ENCODE results near the gene ACADVL. TPM values are rescaled to one million over a fixed set of nuclear protein-coding genes. Genes with fewer than 3 reads are reported as not detected.
A peak's percentile ranks its signal among the peaks of the same experiment; 100 is the strongest.

ACADVL gene
- total and polyA plus RNA-seq, 2 of the 4 experiments (the other 2 are of a cell fraction) = 139 to 752 TPM

- peak overlapping the region; percentile 95 for H3K14ac ChIP-seq (replicated peaks; ENCODE audit: low read depth, low read length)
- peak overlapping the region; percentile 51 for H3K18ac ChIP-seq (ENCODE audit: low read depth, low read length)
- peak overlapping the region; percentile 54 for H2AFZ ChIP-seq (replicated peaks; ENCODE audit: low read length, poor library complexity)
- H3K4me2 ChIP-seq (ENCODE audit: low read depth, low read length) = peak overlapping the region; percentile 22; the same call in 1 of the 2 replicates
- H3K36me3 ChIP-seq (ENCODE audit: control insufficient read depth, insufficient read depth, low read length) = peaks cover 36% of the 10 kb centered on the region
- H2BK120ac ChIP-seq (ENCODE audit: low read depth, low read length) = peak overlapping the region; percentile 50; the same call in 1 of the 2 replicates
- peak overlapping the region; percentile 84 for H2AK5ac ChIP-seq (ENCODE audit: low read depth, low read length)
- H2BK20ac ChIP-seq (ENCODE audit: low read depth, low read length) = no peak overlapping the region
- peak overlapping the region; percentile 97 for H3K9ac ChIP-seq (ENCODE audit: low read depth, low read length)
- H3K79me1 ChIP-seq (ENCODE audit: low read depth in 1 of 2, low read length in 2 of 2) = peaks cover 19 to 69% of the 10 kb centered on the region in 2 experiments
- peaks cover 2% of the 10 kb centered on the region; the same call in 1 of the 2 replicates for H3K9me1 ChIP-seq (ENCODE audit: insufficient read depth, low read length)
- peak overlapping the region; percentile 100 for H2AK9ac ChIP-seq (replicated peaks; ENCODE audit: low read depth, low read length, poor library complexity)
- dilution Hi-C loops (cut with HindIII; ENCODE audit: low sequenced_read_pairs, unreplicated experiment) (no loop called here), in situ Hi-C loops (cut with MboI; ENCODE audit: low sequenced_read_pairs) (loop anchor here (25.0 kb wide), 1 partner anchor 924 kb away; the partner anchor contains the start of genes PER1 and VAMP2), intact Hi-C loops (cut with micrococcal nuclease) (loop anchor here (5.0 kb wide), 1 partner anchor 59 kb away; no protein-coding TSS in a partner anchor)
- peak overlapping the region; percentile 97 for H3K27ac ChIP-seq (ENCODE audit: insufficient read depth, low read length)
- H3K4me3 ChIP-seq (ENCODE audit: insufficient read depth, low read depth, low read length) = peak overlapping the region; percentile 98
- CTCF ChIA-PET = no interaction called here
- ATAC-seq (ENCODE audit: low read depth) (no peak), DNase-seq (no peak)
- H4K20me1 ChIP-seq (ENCODE audit: insufficient read depth, low read length) = peaks cover 35% of the 10 kb centered on the region
- POLR2A ChIA-PET (ENCODE audit: unreplicated experiment) = no interaction called here
- H4K5ac ChIP-seq (ENCODE audit: low read depth, low read length) = peak overlapping the region; percentile 55
- peak overlapping the region; percentile 60 to 73; a peak in 3 of 4 replicates for H4K8ac ChIP-seq (ENCODE audit: low read depth in 2 of 2, low read length in 2 of 2)
- H3K4me1 ChIP-seq (ENCODE audit: control insufficient read depth, insufficient read depth, low read length) = peaks cover 14% of the 10 kb centered on the region
- no peak overlapping the region for H2BK15ac ChIP-seq (ENCODE audit: low read depth, low read length)
- 0% methylated on average over 14 of the region's 39 CpGs; no CpG with 5 or more reads in 1 of the 2 experiments for WGBS, 2 experiments (ENCODE audit: extremely low coverage in 2 of 2, insufficient read length in 1 of 2)
- H3K4ac ChIP-seq (ENCODE audit: low read depth, low read length) = peak overlapping the region; percentile 89
- peak overlapping the region; percentile 85 for H3K56ac ChIP-seq (ENCODE audit: extremely low read depth, insufficient read depth, low read length)
- H2BK5ac ChIP-seq (ENCODE audit: low read depth, low read length, poor library complexity, severe bottlenecking) = peak overlapping the region; percentile 91
- no TSS peak for BruUV-seq (replicated peaks)
- peak overlapping the region; percentile 94 for H3K23ac ChIP-seq (ENCODE audit: low read depth, low read length)
- H3K9me3 ChIP-seq (ENCODE audit: control insufficient read depth, insufficient read depth, low read length) = no peaks in the 10 kb centered on the region
- peak overlapping the region; percentile 75 for H4K91ac ChIP-seq (ENCODE audit: insufficient read depth, low read depth, low read length)
- no peaks in the 10 kb centered on the region for H3K27me3 ChIP-seq (ENCODE audit: control insufficient read depth, insufficient read depth, low read length)
- TF ChIP-seq CEBPB (IDR thresholded peaks at IDR 0.05; ENCODE audit: low read depth, low read length) = no peak
- TF ChIP-seq RCOR1 (IDR thresholded peaks at IDR 0.05; ENCODE audit: insufficient replicate concordance, low read length) = no peak
- no peak for TF ChIP-seq MAFK (IDR thresholded peaks at IDR 0.05; ENCODE audit: low read depth, low read length)
- TF ChIP-seq RFX5 (IDR thresholded peaks at IDR 0.05; ENCODE audit: low read depth, low read length) = no peak
- TF ChIP-seq CHD1 (IDR thresholded peaks at IDR 0.05; ENCODE audit: low read depth, low read length) = no peak
- TF ChIP-seq USF2 (IDR thresholded peaks at IDR 0.05; ENCODE audit: low read depth, low read length) = no peak
- no peak for TF ChIP-seq ELK1 (IDR thresholded peaks at IDR 0.05; ENCODE audit: borderline replicate concordance, low read depth, low read length)
- TF ChIP-seq RAD21 (IDR thresholded peaks at IDR 0.05; ENCODE audit: low read length) = no peak
- TF ChIP-seq BHLHE40 (IDR thresholded peaks at IDR 0.05; ENCODE audit: low read depth, low read length) = no peak
- TF ChIP-seq MXI1 (IDR thresholded peaks at IDR 0.05; ENCODE audit: borderline replicate concordance, low read depth, low read length) = no peak
- TF ChIP-seq POLR2A (IDR thresholded peaks at IDR 0.05; ENCODE audit: low read depth, low read length) = no peak
- TF ChIP-seq CTCF (conservative IDR thresholded peaks at IDR 0.05; ENCODE audit: low read depth, low read length) = no peak
- TF ChIP-seq FOS (IDR thresholded peaks at IDR 0.05; ENCODE audit: low read depth, low read length) = no peak
- no peak for TF ChIP-seq NFE2L2 (IDR thresholded peaks at IDR 0.05; ENCODE audit: low read depth, low read length)
- TF ChIP-seq SMC3 (IDR thresholded peaks at IDR 0.05; ENCODE audit: low read depth, low read length) = no peak
These were observed 18.8 kb downstream of the ACADVL start for GRCh38 chr17:7238420-7239090.

Data from IMR-90 (cell line).